Hematopoietic multipotent progenitor cell treated with erythropoietin and hydrocortisone succinate and interleukin-3 and kit ligand, for 4 days (in vitro differentiated cells): ENCODE measurements around the gene TRABD2A.
"Not testable (repeated sequence)": the region's sequence is repeated elsewhere in the genome, so short reads cannot be mapped to it uniquely, and the experiment has no call there.

Source experiments
- DNase-seq: peaks from one replicate; pipeline ENCODE4 v3.0.0-alpha.2; 2015

Gene TRABD2A

DNA sequence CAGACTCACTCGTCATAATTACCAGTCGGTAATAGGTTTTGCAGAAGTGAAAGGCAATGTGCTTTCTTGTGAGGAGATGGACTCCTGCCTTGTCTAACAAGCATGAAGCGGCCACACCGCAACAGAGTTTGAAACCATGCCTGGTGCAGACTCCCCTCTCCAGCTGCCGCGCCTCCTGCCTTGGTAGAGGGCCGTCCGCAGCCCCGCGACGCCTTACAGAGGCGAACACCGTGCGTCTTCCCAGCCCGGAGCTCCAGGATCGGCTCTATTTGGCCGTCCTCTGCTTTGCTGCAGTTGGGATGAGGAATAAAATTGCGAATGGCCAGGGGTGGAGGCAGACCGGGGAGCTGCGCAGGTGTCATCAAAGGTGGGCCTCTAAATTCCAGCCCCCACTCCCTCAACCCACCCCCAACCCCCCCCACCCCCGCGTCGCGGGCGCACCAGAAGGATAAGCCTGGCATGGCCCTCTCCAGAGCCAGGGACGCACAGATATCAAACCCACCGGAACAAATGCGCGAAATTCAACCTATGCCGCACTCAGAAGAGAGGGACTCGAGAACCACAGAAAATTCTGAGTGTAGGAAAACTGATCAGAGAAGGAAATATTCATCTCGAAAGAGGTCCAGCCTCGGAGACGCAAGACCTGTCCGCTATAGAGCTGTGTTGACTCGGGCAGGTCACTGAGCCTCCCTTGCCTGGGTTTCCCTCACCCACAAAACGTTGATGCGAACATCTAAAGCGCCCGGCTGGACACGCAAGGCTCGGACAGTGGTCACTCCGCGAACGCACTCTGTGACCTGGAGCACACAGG is 1.1 kb downstream of the TRABD2A start:
- DNase-seq = peak; percentile 35

- no peak for DNase-seq
These were observed 1.8 kb downstream of the TRABD2A start for GRCh38 chr2:84878896-84879583.

DNA sequence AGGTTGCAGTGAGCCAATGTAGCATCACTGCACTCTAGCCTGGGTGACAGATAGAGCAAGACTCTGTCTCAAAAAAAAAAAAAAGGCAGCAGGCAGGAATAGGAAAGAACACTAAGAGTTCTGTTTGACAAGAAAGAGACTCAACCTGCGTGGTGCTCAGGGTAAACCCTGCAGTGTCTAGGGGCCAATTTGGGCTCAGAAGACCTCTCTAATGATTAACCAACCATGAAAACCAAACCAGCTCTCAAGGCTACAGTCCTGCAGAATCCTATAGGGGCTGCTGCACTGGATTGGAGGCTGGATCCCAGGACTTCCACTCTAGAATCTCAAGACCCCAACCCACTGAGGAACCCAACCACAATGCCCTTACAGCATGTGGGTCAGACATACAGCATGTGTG is 2.4 kb downstream of the TRABD2A start:
- DNase-seq = no peak

DNA sequence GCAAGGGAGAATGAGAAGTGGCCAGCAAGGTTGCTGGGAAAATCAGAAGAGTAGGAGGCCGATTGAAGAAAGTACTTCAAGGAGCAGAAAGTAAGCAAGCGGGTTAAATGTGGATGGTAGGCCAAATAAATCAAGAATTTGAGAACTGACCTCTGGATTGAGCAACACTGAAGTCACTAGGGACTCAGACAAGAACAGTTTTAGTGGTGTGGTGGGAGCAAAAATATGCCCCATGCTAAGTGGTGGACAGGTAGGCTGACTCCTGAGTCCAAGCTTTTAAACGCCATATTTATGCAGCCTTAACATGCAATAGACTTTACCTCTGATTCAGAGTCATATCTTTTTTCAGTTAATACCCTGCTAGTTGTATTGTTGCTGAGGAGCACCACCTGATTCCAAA is 4.5 kb downstream of the TRABD2A start:
- no peak for DNase-seq

GRCh38 chr2:84875619-84876018 is 5.3 kb downstream of the TRABD2A start:
- not testable (repeated sequence) for DNase-seq

DNA sequence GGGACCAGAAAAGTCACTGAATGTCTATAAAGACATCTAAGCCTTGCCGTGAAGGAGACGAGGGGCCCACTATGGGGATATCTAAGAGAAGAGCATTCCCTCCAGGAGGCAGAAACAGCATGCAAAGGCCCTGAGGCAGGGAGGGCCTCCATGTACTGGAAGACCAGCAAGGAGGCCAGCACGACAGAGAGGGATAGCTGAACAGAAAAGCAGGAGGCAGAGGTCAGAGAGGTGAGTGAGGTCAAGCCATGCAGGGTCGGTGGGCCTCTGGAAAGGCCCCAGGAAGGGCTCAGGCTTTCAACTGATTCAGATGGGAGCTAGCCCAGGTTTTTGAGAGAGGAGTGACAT is 5.7 kb downstream of the TRABD2A start:
- DNase-seq = no peak

- DNase-seq = no peak
These were observed 6.3 kb downstream of the TRABD2A start for GRCh38 chr2:84874381-84875212.

GRCh38 chr2:84873350-84873749 is 7.5 kb downstream of the TRABD2A start:
- no peak for DNase-seq

- DNase-seq = not testable (repeated sequence)
These were observed 8.2 kb downstream of the TRABD2A start for GRCh38 chr2:84872691-84873090.

DNA sequence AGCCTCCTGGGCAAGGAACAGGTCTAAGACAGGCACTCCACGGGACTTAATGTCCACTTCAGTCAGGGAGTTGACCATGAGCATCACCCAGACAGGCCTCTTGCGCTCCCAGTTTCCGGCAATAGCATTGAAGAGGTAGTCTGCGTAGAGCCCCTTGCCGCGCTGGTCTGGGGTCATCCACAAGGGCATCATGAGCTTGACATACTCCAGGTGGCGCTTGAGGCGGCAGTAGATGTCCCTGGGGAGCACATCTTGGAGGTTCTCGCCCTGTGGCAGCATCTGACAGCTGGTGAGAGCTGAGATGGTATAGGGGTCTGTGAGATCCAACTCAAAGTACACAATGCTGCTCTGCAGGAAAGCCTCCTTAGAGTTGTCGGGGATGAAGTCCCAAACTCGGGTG is 10.6 kb downstream of the TRABD2A start:
- DNase-seq = no peak

- DNase-seq = not testable (repeated sequence)
These were observed 12.6 kb downstream of the TRABD2A start for GRCh38 chr2:84868327-84868726.

DNA sequence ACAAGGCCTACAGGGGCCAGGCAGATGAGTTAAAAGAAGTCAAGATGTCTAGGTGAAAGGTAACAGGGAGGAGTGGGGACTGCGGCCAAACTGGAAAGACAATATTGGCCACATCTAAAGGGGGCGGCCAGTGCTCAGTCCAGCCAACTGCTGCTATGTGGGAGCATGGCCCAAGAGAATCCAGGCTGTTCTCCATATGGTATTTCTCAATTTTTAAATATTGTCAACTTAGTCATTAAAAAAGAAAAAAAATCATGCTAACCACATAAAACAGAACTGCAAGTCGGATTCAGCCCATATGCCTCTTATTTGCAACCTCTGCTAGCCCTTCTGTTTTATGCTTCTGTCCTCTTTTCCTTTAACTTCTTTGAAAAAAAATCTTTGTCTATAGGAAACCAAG is 14.8 kb downstream of the TRABD2A start:
- no peak for DNase-seq

DNA sequence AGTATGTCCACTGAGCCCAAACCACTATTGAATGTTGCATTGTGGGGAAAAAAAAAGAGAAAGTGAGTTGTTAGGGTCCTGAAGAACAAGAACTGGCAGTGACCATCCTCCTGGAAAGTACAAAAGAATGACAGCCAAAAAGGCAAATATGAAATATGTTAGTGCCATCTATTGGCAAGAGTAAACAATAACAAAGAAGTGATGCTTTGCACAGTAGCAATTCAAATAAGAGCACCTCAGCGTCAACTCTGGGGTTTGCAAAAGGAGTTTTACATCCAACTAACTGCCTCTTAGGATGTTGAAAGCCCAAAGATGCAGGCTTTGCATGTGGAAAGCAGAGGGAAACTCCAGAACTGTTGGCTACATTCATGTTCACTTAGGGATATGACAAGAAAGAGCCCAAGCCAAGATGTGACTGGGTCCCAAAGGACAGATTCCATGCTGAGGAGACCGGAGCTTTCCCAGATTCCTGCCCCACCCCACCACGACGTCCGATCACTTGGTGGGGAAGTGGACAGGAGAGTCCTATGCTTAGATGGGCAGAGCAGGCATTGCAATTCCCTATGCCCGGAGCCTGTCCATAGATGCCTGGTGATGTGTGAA is 15.6 kb downstream of the TRABD2A start:
- peak; percentile 66 for DNase-seq

- no peak for DNase-seq
These were observed 18.9 kb downstream of the TRABD2A start for GRCh38 chr2:84862006-84862405.

DNA sequence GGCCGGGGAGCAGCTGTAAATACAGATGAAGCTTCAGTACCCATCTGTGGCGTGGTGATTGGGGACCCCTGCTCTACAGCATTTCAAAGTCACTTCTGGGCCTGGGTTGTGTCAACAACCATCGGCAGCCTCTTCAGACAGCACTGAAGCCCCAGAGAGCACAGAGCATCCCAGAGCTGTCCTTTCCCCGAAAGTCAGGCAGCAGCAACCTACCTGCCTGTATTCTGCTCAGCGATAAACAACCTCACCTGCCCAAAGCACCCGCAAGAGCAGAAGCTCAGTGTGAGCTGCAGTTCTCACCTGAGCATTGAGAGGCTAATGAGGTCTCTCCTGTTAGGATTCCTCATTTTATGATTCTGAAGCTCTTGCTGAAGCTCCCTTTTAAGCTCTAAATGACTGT is 19.3 kb downstream of the TRABD2A start:
- no peak for DNase-seq

- DNase-seq = no peak
These were observed 21.9 kb downstream of the TRABD2A start for GRCh38 chr2:84858937-84859336.

DNA sequence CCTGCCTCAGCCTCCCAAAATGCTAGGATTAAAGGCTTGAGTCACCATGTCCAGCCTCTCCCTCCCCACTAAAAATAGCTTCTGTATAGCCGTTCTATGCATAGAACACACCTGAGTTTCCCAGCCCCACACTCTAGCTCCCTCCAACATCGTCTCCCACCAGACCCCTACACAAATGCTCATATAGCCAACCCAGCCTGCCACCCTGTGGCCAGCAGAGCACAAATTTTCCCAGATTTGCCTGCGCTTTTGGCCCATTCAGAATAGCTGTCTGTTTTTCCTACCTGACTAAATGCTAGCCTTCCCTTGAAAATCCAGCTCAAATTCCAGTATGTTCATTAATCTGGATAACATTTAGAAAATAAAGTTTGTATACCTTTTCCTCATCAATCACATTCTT is 22.8 kb downstream of the TRABD2A start:
- DNase-seq = no peak

GRCh38 chr2:84857566-84857965 is 23.3 kb downstream of the TRABD2A start:
- no peak for DNase-seq

DNA sequence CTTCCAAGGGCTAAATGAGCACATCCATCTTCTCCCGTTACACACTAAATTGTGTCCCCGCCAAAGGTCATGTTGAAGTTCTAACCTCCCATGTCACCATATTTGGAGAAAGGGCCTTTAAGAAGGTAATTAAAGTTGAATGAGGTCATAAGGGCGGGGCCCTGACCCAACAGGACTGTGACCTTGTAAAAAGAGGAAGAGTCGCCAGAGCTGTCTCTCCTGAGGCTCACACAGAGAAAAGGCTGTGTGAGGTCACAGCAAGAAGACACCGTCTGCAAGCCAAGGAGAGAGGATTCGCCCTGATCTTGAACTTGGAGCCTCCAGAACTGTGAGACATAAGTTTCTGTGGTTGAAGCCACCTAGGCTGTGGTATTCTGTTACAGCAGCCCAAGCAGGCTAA is 24.1 kb downstream of the TRABD2A start:
- DNase-seq = peak; percentile 47

- DNase-seq = no peak
These were observed 25.2 kb downstream of the TRABD2A start for GRCh38 chr2:84855731-84856130.

DNA sequence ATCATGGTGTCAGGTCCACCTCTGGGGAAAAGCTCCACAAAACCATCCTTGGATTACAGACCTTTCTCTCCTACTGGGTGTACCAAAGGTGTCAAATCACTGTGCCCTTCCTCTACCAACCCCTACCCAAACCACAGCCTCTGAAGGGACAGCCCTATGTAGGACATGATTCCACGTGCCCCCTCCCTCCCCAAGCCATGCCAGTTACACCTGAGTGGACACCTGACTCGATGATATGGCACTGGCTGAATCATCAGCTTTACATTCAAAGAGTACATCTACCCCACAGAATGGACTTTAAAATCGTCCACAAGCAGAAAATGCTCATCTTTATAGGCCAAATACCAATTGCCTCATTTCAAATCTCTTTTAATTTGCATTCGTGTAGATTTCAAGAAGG is 26.0 kb downstream of the TRABD2A start:
- DNase-seq = no peak

- no peak for DNase-seq
These were observed 29.0 kb downstream of the TRABD2A start for GRCh38 chr2:84851876-84852275.

DNA sequence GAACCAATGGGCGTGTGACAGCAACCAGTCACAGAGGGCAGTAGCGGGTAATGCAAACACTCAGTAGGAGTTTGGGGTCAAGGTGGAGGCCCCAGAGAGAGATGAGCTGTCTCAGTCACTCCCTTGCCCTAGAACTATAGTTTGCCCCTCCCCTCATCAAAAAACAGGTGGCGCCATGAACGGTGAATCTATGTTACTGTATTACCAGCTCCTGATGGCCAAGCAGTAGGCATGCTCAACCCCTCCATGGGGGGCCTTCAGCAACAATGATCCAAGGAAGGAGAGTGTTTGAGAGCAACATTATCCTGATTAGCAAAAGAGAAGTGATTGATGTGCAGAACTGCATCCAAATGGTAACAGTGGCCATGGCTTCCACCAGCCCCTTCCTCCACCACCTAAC is 30.4 kb downstream of the TRABD2A start:
- no peak for DNase-seq
